Smooth muscle cell (in vitro differentiated cells): ENCODE data around the gene PCSK9. TPM values are rescaled to one million over a fixed set of nuclear protein-coding genes. Genes with fewer than 3 reads are reported as not detected.
"Not testable (repeated sequence)": the region's sequence is repeated elsewhere in the genome, so short reads cannot be mapped to it uniquely, and the experiment has no call there.

ENCODE experiments used
- DNase-seq: peaks from one replicate; lab custom pipeline; 2025; ENCODE audit not compliant: unreplicated experiment; lab: John Stamatoyannopoulos, UW
- H2AFZ ChIP-seq: fragments of 200-600 bp; sonication (generic); 2 replicates; pipeline ENCODE4 v1.6.0; 2016; ENCODE audit warnings: antibody characterized with exemption, low read depth, mild to moderate bottlenecking
- H3F3A ChIP-seq: fragments of 200-600 bp; sonication (generic); 2 replicates; pipeline ENCODE4 v1.6.0; 2017; ENCODE audit warnings: antibody characterized with exemption, low read depth
- H3K27ac ChIP-seq: fragments of 200-600 bp; sonication (generic); 2 replicates; pipeline ENCODE4 v1.5.1; 2016; ENCODE audit warnings: low read depth, mild to moderate bottlenecking
- H3K27me3 ChIP-seq: fragments of 200-600 bp; sonication (generic); 2 replicates; pipeline ENCODE4 v1.6.1; 2016; ENCODE audit warnings: low read depth, mild to moderate bottlenecking
- H3K36me3 ChIP-seq: fragments of 200-600 bp; sonication (generic); 2 replicates; pipeline ENCODE4 v1.5.1; 2016; ENCODE audit warnings: low read depth
- H3K4me1 ChIP-seq: fragments of 200-600 bp; sonication (generic); 2 replicates; pipeline ENCODE4 v1.5.1; 2016; ENCODE audit warnings: low read depth
- H3K4me2 ChIP-seq: fragments of 200-600 bp; sonication (generic); 2 replicates; pipeline ENCODE4 v1.6.0; 2016; ENCODE audit warnings: mild to moderate bottlenecking
- H3K4me3 ChIP-seq: fragments of 200-600 bp; sonication (generic); 2 replicates; pipeline ENCODE4 v1.5.1; 2016; ENCODE audit warnings: mild to moderate bottlenecking
- H3K79me2 ChIP-seq: fragments of 200-600 bp; sonication (generic); 2 replicates; pipeline ENCODE4 v1.6.0; 2016; ENCODE audit warnings: low read depth, mild to moderate bottlenecking
- H3K9ac ChIP-seq: fragments of 200-600 bp; sonication (generic); 2 replicates; pipeline ENCODE4 v1.6.0; 2016; ENCODE audit warnings: low read depth
- H3K9me3 ChIP-seq: fragments of 200-600 bp; sonication (generic); replicated peaks from 2 replicates; pipeline ENCODE4 v1.5.1; 2016; ENCODE audit warnings: low read depth
- H4K20me1 ChIP-seq: fragments of 200-600 bp; sonication (generic); 2 replicates; pipeline ENCODE4 v1.6.0; 2016; ENCODE audit warnings: low read depth
- CTCF ChIP-seq: fragments of 200-600 bp; sonication (generic); IDR thresholded peaks from 2 replicates; pipeline ENCODE4 v1.5.1; 2017; ENCODE audit warnings: borderline replicate concordance, mild to moderate bottlenecking, antibody characterized with exemption; ENCODE audit not compliant: insufficient read depth, poor library complexity, severe bottlenecking
- WGBS: methylation state at CpG from one replicate; pipeline ENCODE4 v1.1.7; 2016; ENCODE audit warnings: low lambda C conversion rate; 5-methylcytosine and 5-hydroxymethylcytosine counted together
- polyA plus RNA-seq: library from polyadenylated mRNA; unstranded; fragments of >200 nt; fragmentation: Nextera tagmentation; extraction: Ambion mirVana; gene quantifications from 2 replicates; pipeline ENCODE4 v1.2.1, GENCODE V29; 2016
- total RNA-seq: library from RNA; depleted of rRNA; stranded (reverse); fragments of >200 nt; gene quantifications from 2 replicates; pipeline ENCODE4 v1.2.3, GENCODE V29; 2014

PCSK9 gene
- total and polyA plus RNA-seq, 2 experiments from 2014 or later = 0.18 to 0.70 TPM

- no peak overlapping the region for H2AFZ ChIP-seq
- no peak for DNase-seq
- H3K79me2 ChIP-seq = no peaks in the 10 kb centered on the region
- no peaks in the 10 kb centered on the region for H3K27me3 ChIP-seq
- H3K4me1 ChIP-seq = no peaks in the 10 kb centered on the region
- no peak overlapping the region for H3K4me2 ChIP-seq
- H3K27ac ChIP-seq = no peak overlapping the region
- no peak overlapping the region for H3K4me3 ChIP-seq
- no peaks in the 10 kb centered on the region for H3F3A ChIP-seq
- H4K20me1 ChIP-seq = no peaks in the 10 kb centered on the region
- H3K36me3 ChIP-seq = no peaks in the 10 kb centered on the region
- no peaks in the 10 kb centered on the region for H3K9me3 ChIP-seq
- no peak for TF ChIP-seq CTCF
- WGBS = 98% methylated on average over 5 of the region's 5 CpGs
- no peak overlapping the region for H3K9ac ChIP-seq
These were observed 55.7 kb downstream of the PCSK9 start for GRCh38 chr1:55095095-55095494.

- TF ChIP-seq CTCF = no peak
These were observed 64.5 kb downstream of the PCSK9 start for GRCh38 chr1:55103891-55104290.

GRCh38 chr1:55107101-55107500 is 67.8 kb downstream of the PCSK9 start:
- Histone ChIP-seq H3K27me3 (no peaks in the 10 kb centered on the region), H3K4me1 (no peaks in the 10 kb centered on the region), H3K4me2 (no peak overlapping the region), H3K36me3 (peaks cover 40% of the 10 kb centered on the region), H3K27ac (no peak overlapping the region), H3K4me3 (no peak overlapping the region), H3K9ac (no peak overlapping the region), H2AFZ (no peak overlapping the region), H3F3A (no peaks in the 10 kb centered on the region), H4K20me1 (no peaks in the 10 kb centered on the region), H3K9me3 (no peaks in the 10 kb centered on the region), H3K79me2 (no peaks in the 10 kb centered on the region)
- 79% methylated on average over 6 of the region's 6 CpGs for WGBS
- TF ChIP-seq CTCF = no peak
- DNase-seq = no peak

More at GRCh38 chr1:55103891-55104290, 64.5 kb downstream of the PCSK9 start:
- DNase-seq = no peak
- no peak overlapping the region for H3K4me2 ChIP-seq
- no peaks in the 10 kb centered on the region for H4K20me1 ChIP-seq
- H3F3A ChIP-seq = no peaks in the 10 kb centered on the region
- H2AFZ ChIP-seq = no peak overlapping the region
- H3K4me3 ChIP-seq = no peak overlapping the region
- no peaks in the 10 kb centered on the region for H3K79me2 ChIP-seq
- H3K27me3 ChIP-seq = no peaks in the 10 kb centered on the region
- peaks cover 28% of the 10 kb centered on the region for H3K36me3 ChIP-seq
- WGBS = 99% methylated on average over 2 of the region's 2 CpGs
- H3K9me3 ChIP-seq = no peaks in the 10 kb centered on the region
- H3K4me1 ChIP-seq = no peaks in the 10 kb centered on the region
- H3K27ac ChIP-seq = no peak overlapping the region
- H3K9ac ChIP-seq = no peak overlapping the region

GRCh38 chr1:55109005-55109404 is 69.7 kb downstream of the PCSK9 start:
- H3K79me2 ChIP-seq, DNase-seq, H2AFZ ChIP-seq, H3K27ac ChIP-seq, H3K4me2 ChIP-seq, H3K4me1 ChIP-seq, H3K9ac ChIP-seq, H3F3A ChIP-seq, H3K27me3 ChIP-seq, H3K9me3 ChIP-seq, H3K4me3 ChIP-seq, H4K20me1 ChIP-seq: not testable (repeated sequence)
- WGBS = 97% methylated on average over 14 of the region's 14 CpGs
- peaks cover 45% of the 10 kb centered on the region for H3K36me3 ChIP-seq

Other genes with a start within 250 kb of the PCSK9 start
- gene TTC22, start 238.2 kb upstream of the PCSK9 start, total RNA-seq = 1.3 TPM in 2 replicates
- 0.50 and 2.5 TPM in 2 replicates for gene TTC22, start 238.2 kb upstream of the PCSK9 start, polyA plus RNA-seq
- 47.2 and 54.7 TPM in 2 replicates for gene DHCR24, start 152.4 kb upstream of the PCSK9 start, total RNA-seq
- gene DHCR24, start 152.4 kb upstream of the PCSK9 start, polyA plus RNA-seq = 53.5 and 64.2 TPM in 2 replicates
- 0.13 and 0.18 TPM in 2 replicates for gene TMEM61, start 58.9 kb upstream of the PCSK9 start, total RNA-seq
- 0.44 and 0.86 TPM in 2 replicates for gene TMEM61, start 58.9 kb upstream of the PCSK9 start, polyA plus RNA-seq
- not detected in 2 replicates for gene BSND, start 40.6 kb upstream of the PCSK9 start, total RNA-seq
- gene BSND, start 40.6 kb upstream of the PCSK9 start, polyA plus RNA-seq = not detected in 2 replicates
- 24.2 and 25.9 TPM in 2 replicates for gene USP24, start 175.8 kb downstream of the PCSK9 start, total RNA-seq
- 3.6 and 5.7 TPM in 2 replicates for gene USP24, start 175.8 kb downstream of the PCSK9 start, polyA plus RNA-seq